Measurements from ENCODE around the gene KPNB1.

KPNB1 gene

DNA sequence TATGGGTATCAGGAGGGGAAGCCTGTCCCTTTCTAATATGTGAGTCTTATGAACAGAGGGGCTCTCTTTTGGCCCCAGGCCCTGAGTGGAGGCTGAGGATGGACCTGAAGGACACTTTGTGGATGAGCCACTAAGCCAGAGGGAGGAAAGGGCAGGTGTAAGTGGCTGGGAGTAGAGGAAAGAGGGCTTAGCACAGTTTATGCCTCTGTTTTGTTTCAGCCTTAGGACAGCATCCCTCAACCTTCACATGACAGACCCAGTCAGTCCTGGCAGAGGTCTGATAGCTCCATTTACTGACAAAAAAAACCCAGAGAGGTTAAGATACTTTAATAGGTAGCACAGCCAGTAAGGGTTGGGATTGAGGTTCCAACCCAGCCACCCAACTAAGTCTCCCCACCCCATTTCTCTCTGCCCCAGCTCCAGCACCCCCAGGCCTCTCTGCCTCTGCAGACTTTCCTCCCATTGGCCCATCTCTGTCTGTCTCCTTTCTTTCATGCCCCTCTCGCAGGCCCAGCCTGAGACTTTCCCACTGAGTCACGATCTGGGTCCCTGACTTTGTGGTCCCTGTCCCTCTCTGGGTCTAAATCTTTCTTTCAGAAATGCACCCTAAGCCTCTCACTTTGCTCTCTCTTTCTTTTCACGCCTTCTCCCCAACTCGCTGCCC is 78.6 kb downstream of the KPNB1 start:
- no peak for DNase-seq (ENCODE audit: extremely low read depth in 1 of 2, low read depth in 1 of 2)

DNA sequence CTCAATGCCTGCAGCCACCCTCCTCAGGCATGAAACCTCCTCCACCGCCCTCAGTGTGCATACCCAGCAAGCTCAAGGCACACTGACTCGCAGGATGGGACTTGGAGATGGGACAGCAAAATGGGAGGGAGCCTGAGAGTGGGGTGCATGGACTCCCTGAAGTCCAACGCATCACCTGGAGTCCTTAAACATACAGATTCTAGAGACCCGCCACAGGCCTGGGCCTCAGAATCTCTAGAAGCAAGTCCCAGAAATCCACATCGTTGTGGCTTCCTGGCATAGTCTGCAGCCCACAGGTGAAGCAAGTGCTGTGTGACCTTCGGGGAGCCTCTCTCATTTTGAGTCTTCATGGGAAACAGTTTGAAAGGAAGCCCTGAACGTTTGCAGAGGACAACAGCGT is 79.8 kb downstream of the KPNB1 start:
- no peak for DNase-seq (ENCODE audit: extremely low read depth in 1 of 2, low read depth in 1 of 2)

GRCh38 chr17:47730681-47731080 is 81.0 kb downstream of the KPNB1 start:
- no peak for DNase-seq (ENCODE audit: extremely low read depth in 1 of 2, low read depth in 1 of 2)

DNA sequence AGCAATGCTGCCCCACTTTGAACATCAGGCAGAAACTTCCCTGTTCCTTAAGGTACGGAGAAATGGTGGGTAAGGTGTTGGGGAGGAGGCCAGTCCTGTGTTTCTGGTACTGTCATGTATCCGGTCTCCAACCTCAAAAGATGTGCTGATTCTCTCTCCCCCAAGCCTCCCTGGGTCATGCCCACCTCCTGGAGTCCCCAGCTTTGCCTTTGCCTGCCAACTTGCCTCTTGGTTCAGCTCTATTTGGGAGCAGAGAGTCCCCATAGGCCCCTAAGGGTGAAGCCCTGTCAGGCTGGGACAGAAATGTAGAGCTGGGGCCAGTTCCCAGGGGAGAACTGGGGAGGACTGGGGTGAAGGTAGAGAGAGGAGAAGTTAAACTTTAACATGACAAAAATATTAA is 81.7 kb downstream of the KPNB1 start:
- DNase-seq (ENCODE audit: extremely low read depth in 1 of 2, low read depth in 1 of 2) = no peak

- no peak for DNase-seq (ENCODE audit: extremely low read depth in 1 of 2, low read depth in 1 of 2)
Measured at GRCh38 chr17:47732399-47733046, 82.8 kb downstream of the KPNB1 start.

GRCh38 chr17:47733047-47733673 is 83.4 kb downstream of the KPNB1 start, which contains the start of gene TBX21:
TBX21 (plus strand) TSS chr17:47733236; CDS start chr17:47733455, 219 bp downstream.
- DNase-seq (ENCODE audit: extremely low read depth in 1 of 2, low read depth in 1 of 2) = peak; percentile 84 to 93

DNA sequence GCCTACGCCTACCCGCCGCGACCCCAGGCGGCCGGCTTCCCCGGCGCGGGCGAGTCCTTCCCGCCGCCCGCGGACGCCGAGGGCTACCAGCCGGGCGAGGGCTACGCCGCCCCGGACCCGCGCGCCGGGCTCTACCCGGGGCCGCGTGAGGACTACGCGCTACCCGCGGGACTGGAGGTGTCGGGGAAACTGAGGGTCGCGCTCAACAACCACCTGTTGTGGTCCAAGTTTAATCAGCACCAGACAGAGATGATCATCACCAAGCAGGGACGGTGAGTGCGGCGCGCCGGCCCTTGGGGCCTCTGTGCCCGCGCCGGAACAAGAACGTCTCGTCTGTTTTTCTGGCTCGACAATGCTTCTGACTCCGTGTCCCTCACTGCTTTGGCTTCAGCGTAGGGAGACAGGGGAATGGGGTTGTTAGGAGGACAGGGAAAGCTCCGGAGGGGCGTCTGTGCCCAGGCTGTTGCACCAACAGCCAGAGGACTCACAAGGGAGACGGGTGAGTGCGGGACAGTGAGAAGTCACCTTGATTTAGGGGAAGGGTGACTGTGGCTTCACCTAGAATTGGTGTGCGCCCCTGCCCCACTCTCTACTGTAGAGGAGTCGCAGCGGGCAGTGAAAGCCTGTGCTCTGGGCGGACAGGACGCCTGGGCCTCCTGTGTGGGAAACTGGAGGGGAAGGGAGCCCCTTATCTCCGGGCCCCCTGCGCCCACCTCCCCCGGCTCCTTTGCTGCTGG is 84.1 kb downstream of the KPNB1 start:
- no peak for DNase-seq (ENCODE audit: extremely low read depth in 1 of 2, low read depth in 1 of 2)

DNA sequence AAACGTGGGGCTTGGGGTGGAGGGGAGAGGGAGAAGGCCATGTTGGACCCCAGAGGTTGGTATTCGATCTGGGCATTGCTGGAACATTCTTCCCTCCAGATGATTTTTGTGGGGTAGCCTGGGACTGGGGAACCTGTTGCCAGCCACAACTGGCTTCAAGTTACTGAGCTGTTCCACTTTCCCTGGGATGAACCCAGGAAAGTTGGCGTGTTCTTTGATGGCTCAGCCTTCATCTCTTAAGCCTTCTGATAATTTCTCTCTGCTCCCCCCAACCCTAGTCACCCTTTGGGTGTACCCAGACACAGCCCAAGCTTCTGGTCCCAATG is 85.4 kb downstream of the KPNB1 start:
- no peak for DNase-seq (ENCODE audit: extremely low read depth in 1 of 2, low read depth in 1 of 2)
